DMS 273 treated with DMSO at 0.1 percent for 48 hours (cell line): Measurements from ENCODE around the gene ZNF92.
"Not testable (repeated sequence)": the region's sequence is repeated elsewhere in the genome, so short reads cannot be mapped to it uniquely, and the experiment has no call there.

Experiments
- DNase-seq: peaks from one replicate; lab custom pipeline; 2025; lab: John Stamatoyannopoulos, UW

Gene ZNF92

GRCh38 chr7:65373608-65374351 lies at the start of gene ZNF92:
Gene ZNF92, plus strand, starts transcription at chr7:65373855. Its CDS starts 143 bp downstream, at chr7:65373998.
- peak; percentile 96 for DNase-seq

DNA sequence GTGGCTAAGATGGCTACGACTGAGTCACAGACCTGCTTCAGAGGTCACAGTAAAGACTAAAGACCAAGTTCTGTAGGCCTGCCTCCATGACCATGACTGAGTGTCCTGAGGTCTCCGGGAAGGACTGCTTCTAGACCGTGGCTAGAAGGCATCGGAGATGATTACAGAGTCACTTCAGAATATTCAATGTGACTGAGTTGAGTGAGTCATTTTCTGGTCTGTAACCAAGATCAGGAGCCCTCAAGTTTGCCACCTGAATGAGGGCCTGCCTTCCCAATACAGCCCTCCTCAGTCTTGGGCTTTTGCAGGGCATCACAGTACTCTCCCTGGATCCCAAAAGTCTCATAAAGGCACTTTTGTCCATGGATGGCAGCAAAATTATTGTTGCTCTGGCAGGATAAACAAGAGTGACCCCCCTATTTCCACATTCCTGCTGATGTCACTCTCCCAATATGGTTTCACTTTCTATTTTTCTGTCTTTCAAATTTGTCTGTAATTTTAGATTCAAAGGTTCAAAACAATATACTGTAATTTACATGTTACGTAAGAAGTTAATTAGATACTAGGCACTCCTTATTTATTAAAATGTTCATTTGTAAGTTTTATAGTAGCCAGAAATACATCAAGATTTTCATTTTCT lies 47.7 kb upstream of the ZNF92 start:
- DNase-seq: no peak

- DNase-seq: no peak
These were observed 35.3 kb upstream of the ZNF92 start for GRCh38 chr7:65338346-65338745.

- DNase-seq: no peak
These were observed 34.4 kb upstream of the ZNF92 start for GRCh38 chr7:65339257-65339656.

- DNase-seq: no peak
These were observed 30.7 kb upstream of the ZNF92 start for GRCh38 chr7:65342723-65343629.

- not testable (repeated sequence) for DNase-seq
These were observed 29.1 kb upstream of the ZNF92 start for GRCh38 chr7:65344541-65344940.

DNA sequence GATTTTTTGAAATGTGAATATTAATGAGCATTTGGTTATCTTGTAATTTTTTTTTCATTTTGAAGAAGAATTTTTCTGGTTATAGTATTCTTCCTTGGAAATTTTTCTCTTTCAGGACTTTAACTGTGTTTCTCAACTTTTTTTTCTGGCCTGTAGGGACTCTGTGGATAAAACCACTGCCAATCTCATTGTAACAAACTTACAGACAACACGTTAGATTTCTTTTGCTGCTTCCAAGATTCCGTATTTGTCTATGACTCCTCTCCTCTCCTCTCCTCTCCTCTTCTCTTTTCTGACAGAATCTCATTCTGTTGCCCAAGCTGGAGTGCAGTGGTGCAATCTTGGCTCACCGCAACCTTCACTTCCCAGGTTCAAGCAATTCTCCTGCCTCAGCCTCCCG lies 19.4 kb upstream of the ZNF92 start:
- no peak for DNase-seq

DNA sequence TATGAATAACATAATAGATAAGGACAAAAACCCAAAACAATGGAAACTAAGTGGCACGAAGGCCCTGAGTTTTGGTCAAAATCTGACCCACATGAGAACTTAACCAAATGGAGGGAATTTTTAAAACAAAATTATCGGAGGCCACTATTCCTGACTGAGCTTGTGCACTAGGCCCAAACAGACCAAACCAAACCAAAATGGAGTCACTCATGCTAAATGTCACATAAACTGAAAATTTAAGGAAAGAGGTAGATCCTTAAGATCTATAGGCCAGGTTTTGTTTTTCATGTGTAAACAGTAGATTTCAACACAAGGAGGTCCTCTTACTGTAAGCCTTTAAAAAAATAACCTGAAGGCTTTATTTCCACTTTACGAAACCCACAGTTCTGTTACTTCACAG lies 3.8 kb upstream of the ZNF92 start:
- no peak for DNase-seq

GRCh38 chr7:65371468-65371867 lies 2.2 kb upstream of the ZNF92 start:
- no peak for DNase-seq

- no peak for DNase-seq
These were observed 5.7 kb downstream of the ZNF92 start for GRCh38 chr7:65379318-65379717.

DNA sequence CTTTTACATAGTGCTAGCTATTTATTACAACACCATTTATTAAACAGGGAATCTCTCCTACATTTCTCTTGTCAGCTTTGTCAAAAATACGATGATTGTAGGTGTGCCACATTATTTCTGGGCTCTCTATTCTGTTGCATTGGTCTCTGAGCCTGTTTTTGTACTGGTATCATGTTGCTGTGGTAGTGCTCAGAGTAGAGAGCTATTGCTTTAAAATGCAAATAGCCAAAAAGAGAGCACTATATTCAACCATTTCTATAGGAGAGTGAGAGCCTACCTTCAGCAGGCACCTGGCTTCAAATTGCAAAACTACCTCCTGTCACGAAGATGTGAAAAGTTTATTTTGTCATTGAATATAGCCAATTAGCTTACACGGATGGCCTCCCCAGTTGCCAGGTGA lies 8.1 kb downstream of the ZNF92 start:
- DNase-seq: no peak

- no peak for DNase-seq
These were observed 8.8 kb downstream of the ZNF92 start for GRCh38 chr7:65382452-65382851.

- DNase-seq: no peak
These were observed 14.2 kb downstream of the ZNF92 start for GRCh38 chr7:65387891-65388290.

- DNase-seq: no peak
These were observed 16.9 kb downstream of the ZNF92 start for GRCh38 chr7:65390588-65390987.

GRCh38 chr7:65397730-65398142 lies 24.1 kb downstream of the ZNF92 start:
- DNase-seq: no peak

- DNase-seq: not testable (repeated sequence)
These were observed 25.0 kb downstream of the ZNF92 start for GRCh38 chr7:65398671-65399070.

GRCh38 chr7:65399101-65399500 lies 25.4 kb downstream of the ZNF92 start:
- not testable (repeated sequence) for DNase-seq

DNA sequence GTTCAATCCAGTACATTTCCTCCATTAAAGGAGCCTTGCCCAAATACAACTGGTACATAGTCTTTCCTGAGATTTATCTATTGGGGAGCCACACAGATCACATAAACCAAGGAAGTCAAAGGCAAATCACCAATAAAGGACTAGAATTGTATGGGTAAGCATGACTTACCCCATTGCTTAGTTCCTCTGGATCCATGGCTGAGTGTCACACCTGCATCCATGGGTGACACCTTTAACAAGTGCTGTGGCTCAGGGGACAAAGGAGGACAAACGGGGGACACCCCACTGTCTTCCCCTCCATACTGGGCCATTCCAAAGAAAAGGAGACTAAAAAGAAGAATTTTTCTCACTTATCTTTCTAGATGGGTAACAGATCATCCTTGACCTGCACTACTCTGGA lies 30.4 kb downstream of the ZNF92 start:
- DNase-seq: no peak

DNA sequence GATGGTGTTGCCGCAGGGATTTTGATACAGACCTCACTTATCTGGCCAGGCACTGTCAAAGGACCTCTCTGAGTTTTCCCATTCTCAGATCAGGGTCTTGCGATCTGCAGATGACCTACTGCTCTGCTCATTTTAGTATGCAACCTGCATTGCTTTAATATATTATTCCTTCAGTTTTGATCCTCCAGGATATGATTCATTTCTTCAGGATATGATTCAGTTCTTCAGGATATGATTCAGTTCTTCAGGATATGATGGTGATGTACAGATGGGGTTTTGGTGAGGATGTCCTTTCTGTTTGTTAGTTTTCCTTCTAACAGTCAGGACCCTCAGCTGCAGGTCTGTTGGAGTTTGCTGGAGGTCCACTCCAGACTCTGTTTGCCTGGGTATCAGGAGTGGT lies 33.1 kb downstream of the ZNF92 start:
- not testable (repeated sequence) for DNase-seq

DNA sequence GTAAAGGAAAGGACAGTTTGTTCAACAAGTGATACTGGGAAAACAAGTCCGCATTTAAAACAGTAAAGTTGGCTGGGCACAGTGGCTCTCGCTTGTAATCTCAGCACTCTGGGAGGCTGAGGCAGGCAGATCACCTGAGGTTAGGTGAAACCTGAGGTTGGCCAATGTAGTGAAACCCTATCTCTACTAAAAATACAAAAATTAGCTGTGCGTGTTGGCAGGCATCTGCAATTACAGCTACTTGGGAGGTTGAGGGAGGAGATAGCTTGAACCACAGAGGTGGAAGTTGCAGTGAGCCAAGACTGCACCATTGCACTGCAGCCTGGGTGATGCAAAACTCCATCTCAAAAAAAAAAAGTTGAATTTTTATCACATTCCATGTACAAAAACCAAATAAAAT lies 35.7 kb downstream of the ZNF92 start:
- no peak for DNase-seq

DNA sequence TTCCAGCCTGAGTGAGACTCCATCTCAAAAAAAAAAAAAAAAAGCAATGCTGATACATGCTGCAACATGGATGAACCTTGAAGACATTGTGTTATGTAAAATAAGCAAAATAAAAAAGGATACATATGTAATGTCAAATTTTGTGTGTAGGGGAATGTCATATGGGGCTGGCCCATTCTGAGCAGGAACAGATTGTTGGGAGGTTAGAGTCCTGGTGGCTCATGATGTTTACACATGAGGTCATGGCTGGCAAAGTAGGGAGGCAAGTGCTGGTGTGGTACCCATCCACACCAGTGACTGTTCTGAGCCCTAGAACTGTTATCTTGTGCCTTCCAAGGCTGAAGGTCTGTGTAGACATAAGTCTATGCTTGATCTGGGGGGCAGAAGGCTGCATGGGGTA lies 37.6 kb downstream of the ZNF92 start:
- no peak for DNase-seq

DNA sequence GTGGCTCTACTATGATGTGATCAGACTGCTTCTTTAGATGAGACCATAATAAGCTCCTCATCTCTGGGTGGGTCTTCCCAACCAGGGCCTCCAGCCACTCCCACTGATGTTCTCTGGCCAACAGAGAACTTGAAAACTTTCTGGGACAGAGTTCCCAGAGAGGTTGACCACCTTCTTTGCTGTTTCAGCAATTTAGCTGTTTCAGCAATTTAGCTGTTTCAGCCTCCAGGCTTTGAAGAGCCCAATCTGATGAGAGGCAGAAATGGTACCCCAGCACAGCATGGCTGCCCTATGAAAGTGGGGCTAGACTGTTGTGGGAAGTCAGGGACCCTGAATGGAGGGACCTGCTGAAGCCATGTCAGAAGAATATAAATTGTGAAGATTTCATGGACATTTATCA lies 49.0 kb downstream of the ZNF92 start:
- DNase-seq: no peak

DNA sequence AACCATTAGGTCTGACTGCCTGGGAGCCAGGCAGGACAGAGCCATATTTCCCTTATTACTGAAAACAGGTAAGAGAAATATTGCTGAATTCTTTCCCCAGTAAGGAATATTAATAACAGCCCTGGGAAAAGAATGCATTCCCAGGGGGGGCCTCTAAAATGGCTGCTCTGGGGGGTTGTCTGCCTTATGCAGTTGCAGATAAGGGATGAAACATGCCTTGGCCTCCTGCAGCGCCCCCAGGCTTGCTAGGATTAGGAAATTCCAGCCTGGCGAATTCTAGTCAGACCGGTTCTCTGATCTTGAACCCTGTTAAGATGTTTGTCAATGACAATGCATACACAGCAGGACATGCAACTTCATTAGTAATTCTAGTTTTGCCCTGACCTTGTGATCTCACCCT lies 49.6 kb downstream of the ZNF92 start:
- DNase-seq: not testable (repeated sequence)
